ENCODE measurements around the gene LARP1.

The LARP1 gene

GRCh38 chr5:154755361-154756008 lies at the start of gene LARP1:
Gene LARP1 (plus strand): TSS chr5:154755377. CDS start chr5:154755758, 381 bp downstream.
- peak within 1 kb of the TSS; percentile 90 to 98 for H3K9ac ChIP-seq (ENCODE audit: low read length in 2 of 2)
- peaks cover 27% of the 10 kb centered on the region for H3K4me1 ChIP-seq (ENCODE audit: control insufficient read depth, insufficient read depth, low read length)
- no peaks in the 10 kb centered on the region for H3K9me3 ChIP-seq (ENCODE audit: control insufficient read depth in 2 of 2, low read length in 2 of 2)
- H3K4me3 ChIP-seq (ENCODE audit: low read length in 2 of 2) = peak within 1 kb of the TSS; percentile 86 to 87
- H3K36me3 ChIP-seq (ENCODE audit: control insufficient read depth in 2 of 2, insufficient read depth in 2 of 2, low read length in 2 of 2) = no peaks in the 10 kb centered on the region
- no peaks in the 10 kb centered on the region for H3K27me3 ChIP-seq (ENCODE audit: control insufficient read depth in 1 of 2, insufficient read depth in 2 of 2, low read length in 2 of 2)
- H3K27ac ChIP-seq (ENCODE audit: low read length) = peak within 1 kb of the TSS; percentile 96

- H3K27ac ChIP-seq (ENCODE audit: low read length) = no peak overlapping the region
- H3K36me3 ChIP-seq (ENCODE audit: control insufficient read depth in 2 of 2, insufficient read depth in 2 of 2, low read length in 2 of 2) = no peaks in the 10 kb centered on the region
- H3K27me3 ChIP-seq (ENCODE audit: control insufficient read depth in 1 of 2, insufficient read depth in 2 of 2, low read length in 2 of 2) = no peaks in the 10 kb centered on the region
- no peak overlapping the region for H3K4me3 ChIP-seq (ENCODE audit: low read length in 2 of 2)
- H3K9ac ChIP-seq (ENCODE audit: low read length in 2 of 2) = no peak overlapping the region
- H3K9me3 ChIP-seq (ENCODE audit: control insufficient read depth in 2 of 2, low read length in 2 of 2) = no peaks in the 10 kb centered on the region
- H3K4me1 ChIP-seq (ENCODE audit: control insufficient read depth, insufficient read depth, low read length) = no peaks in the 10 kb centered on the region
Observed at GRCh38 chr5:154706416-154706815, 48.8 kb upstream of the LARP1 start.

GRCh38 chr5:154707641-154708040 lies 47.5 kb upstream of the LARP1 start:
- Histone ChIP-seq H3K36me3 (ENCODE audit: control insufficient read depth in 2 of 2, insufficient read depth in 2 of 2, low read length in 2 of 2) (no peaks in the 10 kb centered on the region), H3K4me3 (ENCODE audit: low read length in 2 of 2) (no peak overlapping the region), H3K27ac (ENCODE audit: low read length) (no peak overlapping the region), H3K4me1 (ENCODE audit: control insufficient read depth, insufficient read depth, low read length) (no peaks in the 10 kb centered on the region), H3K27me3 (ENCODE audit: control insufficient read depth in 1 of 2, insufficient read depth in 2 of 2, low read length in 2 of 2) (no peaks in the 10 kb centered on the region), H3K9me3 (ENCODE audit: control insufficient read depth in 2 of 2, low read length in 2 of 2) (no peaks in the 10 kb centered on the region), H3K9ac (ENCODE audit: low read length in 2 of 2) (no peak overlapping the region)

- Histone ChIP-seq H3K27ac (ENCODE audit: low read length) (no peak overlapping the region), H3K36me3 (ENCODE audit: control insufficient read depth in 2 of 2, insufficient read depth in 2 of 2, low read length in 2 of 2) (no peaks in the 10 kb centered on the region)
Observed at GRCh38 chr5:154708207-154708606, 47.0 kb upstream of the LARP1 start.

GRCh38 chr5:154708846-154709245 lies 46.3 kb upstream of the LARP1 start:
- Histone ChIP-seq H3K9me3 (ENCODE audit: control insufficient read depth in 2 of 2, low read length in 2 of 2) (no peaks in the 10 kb centered on the region), H3K4me3 (ENCODE audit: low read length in 2 of 2) (no peak overlapping the region), H3K27ac (ENCODE audit: low read length) (no peak overlapping the region), H3K36me3 (ENCODE audit: control insufficient read depth in 2 of 2, insufficient read depth in 2 of 2, low read length in 2 of 2) (no peaks in the 10 kb centered on the region), H3K9ac (ENCODE audit: low read length in 2 of 2) (no peak overlapping the region), H3K27me3 (ENCODE audit: control insufficient read depth in 1 of 2, insufficient read depth in 2 of 2, low read length in 2 of 2) (no peaks in the 10 kb centered on the region), H3K4me1 (ENCODE audit: control insufficient read depth, insufficient read depth, low read length) (no peaks in the 10 kb centered on the region)

More at GRCh38 chr5:154708207-154708606, 47.0 kb upstream of the LARP1 start:
- H3K9ac ChIP-seq (ENCODE audit: low read length in 2 of 2) = no peak overlapping the region
- no peak overlapping the region for H3K4me3 ChIP-seq (ENCODE audit: low read length in 2 of 2)
- H3K9me3 ChIP-seq (ENCODE audit: control insufficient read depth in 2 of 2, low read length in 2 of 2) = no peaks in the 10 kb centered on the region
- no peaks in the 10 kb centered on the region for H3K27me3 ChIP-seq (ENCODE audit: control insufficient read depth in 1 of 2, insufficient read depth in 2 of 2, low read length in 2 of 2)
- H3K4me1 ChIP-seq (ENCODE audit: control insufficient read depth, insufficient read depth, low read length) = no peaks in the 10 kb centered on the region

- peaks cover 4% of the 10 kb centered on the region for H3K4me1 ChIP-seq (ENCODE audit: control insufficient read depth, insufficient read depth, low read length)
- H3K9ac ChIP-seq (ENCODE audit: low read length in 2 of 2) = no peak overlapping the region
- no peaks in the 10 kb centered on the region for H3K36me3 ChIP-seq (ENCODE audit: control insufficient read depth in 2 of 2, insufficient read depth in 2 of 2, low read length in 2 of 2)
- no peaks in the 10 kb centered on the region for H3K27me3 ChIP-seq (ENCODE audit: control insufficient read depth in 1 of 2, insufficient read depth in 2 of 2, low read length in 2 of 2)
- H3K27ac ChIP-seq (ENCODE audit: low read length) = no peak overlapping the region
- no peaks in the 10 kb centered on the region for H3K9me3 ChIP-seq (ENCODE audit: control insufficient read depth in 2 of 2, low read length in 2 of 2)
- no peak overlapping the region for H3K4me3 ChIP-seq (ENCODE audit: low read length in 2 of 2)
Observed at GRCh38 chr5:154709368-154710305, 45.5 kb upstream of the LARP1 start.

GRCh38 chr5:154712518-154713437 lies 42.4 kb upstream of the LARP1 start:
- H3K4me1 ChIP-seq (ENCODE audit: control insufficient read depth, insufficient read depth, low read length) = peaks cover 4% of the 10 kb centered on the region
- H3K4me3 ChIP-seq (ENCODE audit: low read length in 2 of 2) = no peak overlapping the region
- H3K9me3 ChIP-seq (ENCODE audit: control insufficient read depth in 2 of 2, low read length in 2 of 2) = no peaks in the 10 kb centered on the region
- H3K27ac ChIP-seq (ENCODE audit: low read length) = no peak overlapping the region
- no peaks in the 10 kb centered on the region for H3K27me3 ChIP-seq (ENCODE audit: control insufficient read depth in 1 of 2, insufficient read depth in 2 of 2, low read length in 2 of 2)
- H3K36me3 ChIP-seq (ENCODE audit: control insufficient read depth in 2 of 2, insufficient read depth in 2 of 2, low read length in 2 of 2) = no peaks in the 10 kb centered on the region
- H3K9ac ChIP-seq (ENCODE audit: low read length in 2 of 2) = no peak overlapping the region

GRCh38 chr5:154713615-154714125 lies 41.5 kb upstream of the LARP1 start:
- Histone ChIP-seq H3K27ac (ENCODE audit: low read length) (no peak overlapping the region), H3K4me3 (ENCODE audit: low read length in 2 of 2) (no peak overlapping the region), H3K4me1 (ENCODE audit: control insufficient read depth, insufficient read depth, low read length) (peaks cover 4% of the 10 kb centered on the region), H3K27me3 (ENCODE audit: control insufficient read depth in 1 of 2, insufficient read depth in 2 of 2, low read length in 2 of 2) (no peaks in the 10 kb centered on the region), H3K9ac (ENCODE audit: low read length in 2 of 2) (no peak overlapping the region), H3K36me3 (ENCODE audit: control insufficient read depth in 2 of 2, insufficient read depth in 2 of 2, low read length in 2 of 2) (no peaks in the 10 kb centered on the region), H3K9me3 (ENCODE audit: control insufficient read depth in 2 of 2, low read length in 2 of 2) (no peaks in the 10 kb centered on the region)

GRCh38 chr5:154714266-154714986 lies 40.8 kb upstream of the LARP1 start:
- Histone ChIP-seq H3K9ac (ENCODE audit: low read length in 2 of 2) (peak overlapping the region in 1 of 2 donors; percentile 13), H3K9me3 (ENCODE audit: control insufficient read depth in 2 of 2, low read length in 2 of 2) (no peaks in the 10 kb centered on the region), H3K27ac (ENCODE audit: low read length) (no peak overlapping the region), H3K36me3 (ENCODE audit: control insufficient read depth in 2 of 2, insufficient read depth in 2 of 2, low read length in 2 of 2) (no peaks in the 10 kb centered on the region), H3K27me3 (ENCODE audit: control insufficient read depth in 1 of 2, insufficient read depth in 2 of 2, low read length in 2 of 2) (no peaks in the 10 kb centered on the region), H3K4me1 (ENCODE audit: control insufficient read depth, insufficient read depth, low read length) (peaks cover 4% of the 10 kb centered on the region), H3K4me3 (ENCODE audit: low read length in 2 of 2) (peak overlapping the region in 1 of 2 donors; percentile 35)

Data from stomach smooth muscle (tissue), 2 donors.